H1 (cell line): ENCODE results near the gene COL1A1. TPM values are rescaled to one million over a fixed set of nuclear protein-coding genes. Genes with fewer than 3 reads are reported as not detected.

ENCODE experiments used
- CTCF ChIA-PET: fragments of 300-600 bp; sonication (Branson Sonifier 250); formaldehyde crosslinking; loops from one replicate; lab custom pipeline; 2021; ENCODE audit not compliant: partially characterized antibody; lab: Charles Lee
- POLR2A ChIA-PET: fragments of 300-600 bp; sonication (Branson Sonifier 250); formaldehyde crosslinking; loops from one replicate; lab custom pipeline; 2021; ENCODE audit warnings: inconsistent platforms; ENCODE audit not compliant: partially characterized antibody; lab: Charles Lee
- DNase-seq, 2 experiments: peaks; one replicate each; pipeline versions ENCODE4 v3.0.0 to v3.0.0-alpha.2; 2010 to 2022; ENCODE audit warnings: low spot score in 2 of 2, low read depth in 1 of 2, mixed read lengths in 1 of 2
- FAIRE-seq: peaks from 2 replicates; lab custom pipeline; 2011; peaks lifted over from hg19 to GRCh38; lab: Jason Lieb, UNC
- H2AFZ ChIP-seq: 2 replicates; pipeline ENCODE4 v1.8.1; 2012; ENCODE audit warnings: low read length, inconsistent platforms
- H2AK5ac ChIP-seq: 2 replicates; pipeline ENCODE4 v1.6.1; 2013; ENCODE audit warnings: low read depth, low read length
- H2BK120ac ChIP-seq: replicated peaks from 2 replicates; pipeline ENCODE3; 2013; ENCODE audit warnings: low read depth, low read length, inconsistent platforms
- H2BK12ac ChIP-seq: 2 replicates; pipeline ENCODE4 v1.6.1; 2013; ENCODE audit warnings: low read depth, low read length
- H2BK15ac ChIP-seq: 2 replicates; pipeline ENCODE4 v1.6.1; 2013; ENCODE audit warnings: low read length
- H2BK20ac ChIP-seq: 2 replicates; pipeline ENCODE4 v1.6.1; 2013; ENCODE audit warnings: low read length
- H2BK5ac ChIP-seq: 2 replicates; pipeline ENCODE4 v1.6.1; 2013; ENCODE audit warnings: low read depth, low read length
- H3K14ac ChIP-seq: 2 replicates; pipeline ENCODE4 v1.6.1; 2013; ENCODE audit warnings: inconsistent platforms; ENCODE audit not compliant: insufficient read length
- H3K18ac ChIP-seq: 2 replicates; pipeline ENCODE4 v1.6.1; 2013; ENCODE audit warnings: low read length; ENCODE audit errors: extremely low read depth
- H3K23ac ChIP-seq: 2 replicates; pipeline ENCODE4 v1.6.1; 2013; ENCODE audit warnings: inconsistent platforms; ENCODE audit not compliant: insufficient read length
- H3K23me2 ChIP-seq: 2 replicates; pipeline ENCODE4 v1.6.1; 2013; ENCODE audit warnings: low read depth, low read length
- H3K27ac ChIP-seq: 2 replicates; pipeline ENCODE4 v1.6.1; 2011; ENCODE audit warnings: low read depth, low read length, inconsistent platforms
- H3K27me3 ChIP-seq, 4 experiments: replicated peaks in 1 of 4; 1 replicate in 1 of 4; 2 replicates in 3 of 4; pipeline versions ENCODE4 v1.6.1 to v1.8.1; 2011 to 2013; ENCODE audit warnings: low read length in 3 of 4, mild to moderate bottlenecking in 3 of 4, inconsistent platforms in 2 of 4, mixed read lengths in 2 of 4, moderate library complexity in 1 of 4; ENCODE audit not compliant: control insufficient read depth in 3 of 4, insufficient read depth in 3 of 4; ENCODE audit errors: extremely low read depth in 1 of 4
- H3K36me3 ChIP-seq, 4 experiments: 2 replicates each; pipeline versions ENCODE4 v1.6.1 to v1.8.1; 2011 to 2013; ENCODE audit warnings: mild to moderate bottlenecking in 4 of 4, low read length in 3 of 4, moderate library complexity in 2 of 4, control low read depth in 1 of 4, inconsistent platforms in 1 of 4; ENCODE audit not compliant: insufficient read depth in 4 of 4, control insufficient read depth in 2 of 4
- H3K4ac ChIP-seq: replicated peaks from 2 replicates; pipeline ENCODE3; 2013; ENCODE audit warnings: low read length, low read depth, mixed read lengths, inconsistent platforms; ENCODE audit not compliant: insufficient read length
- H3K4me1 ChIP-seq, 4 experiments: replicated peaks in 1 of 4; 1 replicate in 1 of 4; 2 replicates in 3 of 4; pipeline versions ENCODE4 v1.6.1 to v1.8.1; 2011 to 2013; ENCODE audit warnings: low read length in 3 of 4, inconsistent platforms in 2 of 4, mixed read lengths in 1 of 4; ENCODE audit not compliant: insufficient read depth in 4 of 4, control insufficient read depth in 3 of 4
- H3K4me2 ChIP-seq, 2 experiments: 2 replicates each; pipeline versions ENCODE4 v1.6.1 to v1.8.1; 2011 to 2013; ENCODE audit warnings: low read depth in 2 of 2, low read length in 2 of 2, control low read depth in 1 of 2, inconsistent platforms in 1 of 2, mild to moderate bottlenecking in 1 of 2; ENCODE audit not compliant: insufficient read depth in 1 of 2
- H3K4me3 ChIP-seq, 4 experiments: fragments of 200-600, 300-600 bp in 1 of 4; sonication (generic), shearing (Covaris generic), sonication (Bioruptor Twin) in 1 of 4; 2 replicates each; pipeline versions ENCODE4 v1.5.1 to v1.8.1; 2011 to 2016; ENCODE audit warnings: low read length in 4 of 4, low read depth in 3 of 4, control low read depth in 2 of 4, inconsistent platforms in 2 of 4, mild to moderate bottlenecking in 2 of 4, mixed read lengths in 1 of 4, moderate library complexity in 1 of 4; ENCODE audit not compliant: insufficient read depth in 2 of 4; ENCODE audit errors: extremely low read depth in 1 of 4
- H3K56ac ChIP-seq: replicated peaks from 2 replicates; pipeline ENCODE3; 2013; ENCODE audit warnings: low read depth, mild to moderate bottlenecking, mixed read lengths, low read length, inconsistent platforms; ENCODE audit not compliant: insufficient read length
- H3K79me1 ChIP-seq: 2 replicates; pipeline ENCODE4 v1.6.1; 2013; ENCODE audit warnings: low read depth, low read length, control low read depth
- H3K79me2 ChIP-seq, 2 experiments: 2 replicates each; pipeline versions ENCODE4 v1.6.1 to v1.8.1; 2012 to 2013; ENCODE audit warnings: low read length in 2 of 2, mild to moderate bottlenecking in 2 of 2, inconsistent platforms in 1 of 2; ENCODE audit not compliant: insufficient read depth in 2 of 2, control insufficient read depth in 1 of 2
- H3K9ac ChIP-seq, 4 experiments: replicated peaks in 1 of 4; 1 replicate in 1 of 4; 2 replicates in 3 of 4; pipeline versions ENCODE4 v1.6.1 to v1.8.1; 2011 to 2013; ENCODE audit warnings: low read depth in 3 of 4, low read length in 3 of 4, control low read depth in 2 of 4, mild to moderate bottlenecking in 2 of 4, moderate library complexity in 2 of 4, inconsistent platforms in 1 of 4; ENCODE audit errors: extremely low read depth in 1 of 4
- H3K9me3 ChIP-seq, 2 experiments: 2 replicates each; pipeline versions ENCODE4 v1.6.1 to v1.8.1; 2012 to 2013; ENCODE audit warnings: mild to moderate bottlenecking in 2 of 2, moderate library complexity in 2 of 2, control low read depth in 1 of 2, inconsistent platforms in 1 of 2, low read depth in 1 of 2, low read length in 1 of 2, mixed read lengths in 1 of 2; ENCODE audit not compliant: insufficient read depth in 2 of 2
- H4K20me1 ChIP-seq, 2 experiments: replicated peaks in 1 of 2; 2 replicates each; pipeline versions ENCODE3 to v1.8.1; 2011 to 2013; ENCODE audit warnings: inconsistent platforms in 2 of 2, low read length in 2 of 2, mild to moderate bottlenecking in 1 of 2; ENCODE audit not compliant: insufficient read depth in 2 of 2, control insufficient read depth in 1 of 2
- H4K5ac ChIP-seq: 2 replicates; pipeline ENCODE4 v1.6.1; 2013; ENCODE audit warnings: low read length, low read depth, mixed read lengths, inconsistent platforms; ENCODE audit not compliant: insufficient read length
- H4K8ac ChIP-seq: 2 replicates; pipeline ENCODE4 v1.8.0; 2013; ENCODE audit warnings: mild to moderate bottlenecking, moderate library complexity, low read length, inconsistent platforms; ENCODE audit not compliant: insufficient read depth; ENCODE audit errors: extremely low read depth
- H4K91ac ChIP-seq: replicated peaks from 2 replicates; pipeline ENCODE3; 2013; ENCODE audit warnings: low read length, mixed read lengths, inconsistent platforms; ENCODE audit not compliant: insufficient read length
- CBX8 ChIP-seq: fragments of 300-800, 300-1000 bp; sonication (generic); IDR thresholded peaks from 2 replicates; pipeline ENCODE4 v1.7.1; 2016; ENCODE audit warnings: low read depth, low read length, borderline replicate concordance
- EGR1 ChIP-seq: IDR thresholded peaks from 2 replicates; pipeline ENCODE4 v1.6.1; 2011; ENCODE audit warnings: low read depth, low read length, borderline replicate concordance
- RAD21 ChIP-seq, 2 experiments: IDR thresholded peaks in 1 of 2; conservative IDR thresholded peaks in 1 of 2; 2 replicates each; pipeline ENCODE4 v1.6.1; 2011; ENCODE audit warnings: low read depth in 2 of 2, low read length in 2 of 2, improper control_type of control experiment in 1 of 2, inconsistent platforms in 1 of 2, mild to moderate bottlenecking in 1 of 2, moderate library complexity in 1 of 2
- RBBP5 ChIP-seq: IDR thresholded peaks from 2 replicates; pipeline ENCODE4 v1.7.1; 2012; ENCODE audit warnings: low read depth, mild to moderate bottlenecking, inconsistent platforms, low read length, moderate library complexity, borderline replicate concordance
- WGBS, 2 experiments: shearing (Covaris generic) in 1 of 2; methylation state at CpG; one replicate each; pipeline versions ENCODE4 v1.1.6 to v1.1.7; 2013 to 2015; ENCODE audit warnings: low lambda C conversion rate in 2 of 2, mixed read lengths in 2 of 2, inconsistent platforms in 1 of 2, low coverage in 1 of 2, missing lambda C conversion rate in 1 of 2; ENCODE audit not compliant: insufficient replicate concordance in 2 of 2, insufficient coverage in 1 of 2, insufficient read length in 1 of 2; ENCODE audit errors: extremely low coverage in 1 of 2, missing lambda C conversion rate in 1 of 2; 5-methylcytosine and 5-hydroxymethylcytosine counted together
- polyA plus RNA-seq, 7 experiments: library from polyadenylated mRNA; depleted of rRNA in 3 of 7; stranded (reverse) in 5 of 7; unstranded in 2 of 7; fragments of >200 nt in 5 of 7; fragments of 200-250 nt in 2 of 7; gene quantifications; 1 replicate in 5 of 7; 2 replicates in 1 of 7; 4 replicates in 1 of 7; pipeline versions ENCODE4 v1.2.1 to v1.2.3, GENCODE V29; 2011 to 2013; ENCODE audit warnings: missing spikeins in 2 of 7, mixed read lengths in 2 of 7
- total RNA-seq: library from RNA; stranded (reverse); fragmentation: NEBNext Ultra II Directional; extraction: Animal tissue kit (Norgen Biotek cat#: 25700); gene quantifications from 2 replicates; pipeline ENCODE4 v1.2.1, GENCODE V29; 2021

The COL1A1 gene
- total and polyA plus RNA-seq, 2 of the 8 experiments (the other 6 are each of a cell fraction or from before 2014, with no cell fraction given) = 14.1 to 80.4 TPM

GRCh38 chr17:50165867-50166517 lies 35.4 kb downstream of the COL1A1 start, which contains the start of gene SGCA:
Gene SGCA, plus strand, starts transcription at chr17:50166005. Its CDS starts 36 bp downstream, at chr17:50166041.
- H3K79me1 ChIP-seq = no peaks in the 10 kb centered on the region
- H3K9me3 ChIP-seq = no peaks in the 10 kb centered on the region
- peak within 1 kb of the TSS; percentile 51; the same call in 1 of the 2 replicates for H4K8ac ChIP-seq
- H4K91ac ChIP-seq = peak within 1 kb of the TSS; percentile 34
- no peak within 1 kb of the TSS for H2BK12ac ChIP-seq
- no peak within 1 kb of the TSS; the same call in 1 of the 2 replicates for H2BK5ac ChIP-seq
- H4K5ac ChIP-seq = no peak within 1 kb of the TSS
- H3K18ac ChIP-seq = no peak within 1 kb of the TSS
- no peak within 1 kb of the TSS for H2BK20ac ChIP-seq
- CTCF ChIA-PET = interaction anchor here (0.6 to 17.0 kb wide), 25 partner anchors 8 to 336 kb away, joined by 3 to 299 read pairs (median 5); partner anchors contain the start of gene COL1A1
- no peak within 1 kb of the TSS for H3K23ac ChIP-seq
- H3K14ac ChIP-seq = no peak within 1 kb of the TSS
- peak within 1 kb of the TSS; percentile 2; the same call in 1 of the 2 replicates for H2BK15ac ChIP-seq
- no peak within 1 kb of the TSS for H3K4me3 ChIP-seq
- FAIRE-seq (no peak), DNase-seq (no peak)
- no peak within 1 kb of the TSS for H2BK120ac ChIP-seq
- no peaks in the 10 kb centered on the region for H3K79me2 ChIP-seq
- POLR2A ChIA-PET = interaction anchor here (0.7 to 1.5 kb wide), 3 partner anchors 40 to 137 kb away, joined by 3 to 4 read pairs (median 3); no protein-coding TSS in a partner anchor
- no peak within 1 kb of the TSS for H3K4me2 ChIP-seq
- H2AK5ac ChIP-seq = no peak within 1 kb of the TSS
- H3K23me2 ChIP-seq = peaks cover 10% of the 10 kb centered on the region
- no peak within 1 kb of the TSS for H2AFZ ChIP-seq
- no peaks in the 10 kb centered on the region for H4K20me1 ChIP-seq
- H3K36me3 ChIP-seq = no peaks in the 10 kb centered on the region
- no peak within 1 kb of the TSS; the same call in 1 of the 2 replicates for H3K27ac ChIP-seq
- peaks cover 0 to 14% (median 11%) of the 10 kb centered on the region in 4 experiments; a peak in 5 of 7 replicates for H3K4me1 ChIP-seq
- H3K4ac ChIP-seq = no peak within 1 kb of the TSS
- peak within 1 kb of the TSS; percentile 89 for H3K56ac ChIP-seq
- H3K27me3 ChIP-seq = peaks cover 0 to 6% (median 0%) of the 10 kb centered on the region in 4 experiments; a peak in 2 of 7 replicates
- no peak within 1 kb of the TSS for H3K9ac ChIP-seq
- WGBS, 2 experiments = 66% methylated on average over 13 of the region's 15 CpGs; no CpG with 5 or more reads in 1 of the 2 experiments
- TF ChIP-seq RAD21 (IDR thresholded peaks at IDR 0.05 in 1 of 2, conservative IDR thresholded peaks at IDR 0.05 in 1 of 2; ENCODE audit: low read depth in 2 of 2, low read length in 2 of 2) (no peak), CBX8 (no peak), RBBP5 (no peak), EGR1 (no peak)
